HEK293 (cell line): Measurements from ENCODE around the gene CYP2U1.

ENCODE experiments used
- CTCF ChIA-PET: fragments of 350-600 bp; formaldehyde crosslinking; extraction: SDS; loops from one replicate; lab custom pipeline; 2021; ENCODE audit warnings: antibody characterized with exemption; lab: Yijun Ruan, JAX
- POLR2A ChIA-PET: fragments of 300-600 bp; formaldehyde crosslinking; extraction: SDS; loops from one replicate; lab custom pipeline; 2020; ENCODE audit warnings: antibody characterized with exemption, inconsistent platforms; lab: Yijun Ruan, JAX
- H3K27ac ChIP-seq: fragments of 200-500 bp; sonication (Bioruptor generic); 2 replicates; pipeline ENCODE4 v1.5.1; 2014; ENCODE audit warnings: low read depth, low read length, control low read depth, inconsistent platforms; ENCODE audit errors: extremely low read depth
- H3K36me3 ChIP-seq, 2 experiments: fragments of 200-500 bp in 1 of 2; sonication (Bioruptor generic) in 1 of 2; 1 replicate in 1 of 2; 2 replicates in 1 of 2; pipeline ENCODE4 v1.5.1; 2014 to 2017; ENCODE audit warnings: inconsistent platforms in 2 of 2, low read length in 2 of 2; ENCODE audit not compliant: control insufficient read depth in 2 of 2, insufficient read depth in 1 of 2
- H3K4me1 ChIP-seq: fragments of 200-500 bp; sonication (Bioruptor generic); 2 replicates; pipeline ENCODE4 v1.5.1; 2014; ENCODE audit warnings: mild to moderate bottlenecking, low read length, inconsistent platforms; ENCODE audit not compliant: control insufficient read depth, insufficient read depth
- H3K4me3 ChIP-seq: 2 replicates; pipeline ENCODE4 v1.5.1; 2011; ENCODE audit warnings: low read depth, mild to moderate bottlenecking, control low read depth, low read length, moderate library complexity
- H3K9me3 ChIP-seq: fragments of 200-500 bp; sonication (Bioruptor generic); 2 replicates; pipeline ENCODE4 v1.5.1; 2014; ENCODE audit warnings: low read depth, low read length, inconsistent platforms; ENCODE audit not compliant: control insufficient read depth, insufficient read depth
- OSR2 ChIP-seq: fragments of 450-650 bp; formaldehyde crosslinking; IDR thresholded peaks from 2 replicates; pipeline ENCODE4 v1.5.1; 2016; ENCODE audit warnings: missing biosample characterization, missing genetic modification characterization
- SP7 ChIP-seq: fragments of 450-650 bp; formaldehyde crosslinking; IDR thresholded peaks from 2 replicates; pipeline ENCODE4 v1.5.1; 2016; ENCODE audit warnings: missing biosample characterization, missing genetic modification characterization
- ZNF114 ChIP-seq: fragments of 450-650 bp; formaldehyde crosslinking; IDR thresholded peaks from 2 replicates; pipeline ENCODE4 v1.5.0; 2017; ENCODE audit warnings: missing biosample characterization, missing genetic modification characterization
- ZNF121 ChIP-seq: fragments of 450-650 bp; formaldehyde crosslinking; IDR thresholded peaks from 2 replicates; pipeline ENCODE4 v1.5.1; 2016; ENCODE audit warnings: missing biosample characterization, missing genetic modification characterization
- ZNF146 ChIP-seq: fragments of 450-650 bp; formaldehyde crosslinking; IDR thresholded peaks from 2 replicates; pipeline ENCODE4 v1.5.1; 2016; ENCODE audit warnings: missing biosample characterization, missing genetic modification characterization
- ZNF223 ChIP-seq: fragments of 450-650 bp; formaldehyde crosslinking; IDR thresholded peaks from 2 replicates; pipeline ENCODE4 v1.5.1; 2016; ENCODE audit warnings: missing biosample characterization, missing genetic modification characterization
- ZNF311 ChIP-seq: fragments of 450-650 bp; formaldehyde crosslinking; IDR thresholded peaks from 2 replicates; pipeline ENCODE4 v1.5.1; 2017; ENCODE audit warnings: missing biosample characterization, missing genetic modification characterization, borderline replicate concordance
- ZNF350 ChIP-seq: fragments of 450-650 bp; formaldehyde crosslinking; IDR thresholded peaks from 2 replicates; pipeline ENCODE4 v1.5.0; 2017; ENCODE audit warnings: missing biosample characterization, mild to moderate bottlenecking, missing genetic modification characterization
- ZNF394 ChIP-seq: fragments of 450-650 bp; formaldehyde crosslinking; IDR thresholded peaks from 2 replicates; pipeline ENCODE4 v1.5.1; 2016; ENCODE audit warnings: missing biosample characterization, missing genetic modification characterization, mild to moderate bottlenecking, moderate library complexity, borderline replicate concordance
- ZNF558 ChIP-seq: fragments of 450-650 bp; formaldehyde crosslinking; IDR thresholded peaks from 2 replicates; pipeline ENCODE4 v1.5.1; 2016; ENCODE audit warnings: missing biosample characterization, missing genetic modification characterization
- ZNF792 ChIP-seq: fragments of 450-650 bp; formaldehyde crosslinking; IDR thresholded peaks from 2 replicates; pipeline ENCODE4 v1.5.1; 2016; ENCODE audit warnings: missing biosample characterization, missing genetic modification characterization
- ZNF843 ChIP-seq: fragments of 450-650 bp; formaldehyde crosslinking; IDR thresholded peaks from 2 replicates; pipeline ENCODE4 v1.5.1; 2016; ENCODE audit warnings: missing biosample characterization, missing genetic modification characterization
- ZSCAN30 ChIP-seq: fragments of 450-650 bp; IDR thresholded peaks from 2 replicates; pipeline ENCODE4 v1.5.1; 2018; ENCODE audit warnings: missing biosample characterization, mild to moderate bottlenecking, missing genetic modification characterization, moderate library complexity
- TF ChIP-seq, protein P1 (sequence below): fragments of 450-650 bp; formaldehyde crosslinking; IDR thresholded peaks from 2 replicates; pipeline ENCODE4 v1.5.1; 2016; ENCODE audit warnings: missing biosample characterization, missing genetic modification characterization, borderline replicate concordance
- TF ChIP-seq, protein P2 (sequence below): fragments of 450-650 bp; formaldehyde crosslinking; IDR thresholded peaks from 2 replicates; pipeline ENCODE4 v1.5.1; 2016; ENCODE audit warnings: missing biosample characterization, missing genetic modification characterization
- TF ChIP-seq, protein P3 (sequence below): fragments of 450-650 bp; formaldehyde crosslinking; IDR thresholded peaks from 2 replicates; pipeline ENCODE4 v1.5.1; 2016; ENCODE audit warnings: missing biosample characterization, missing genetic modification characterization

The CYP2U1 gene

GRCh38 chr4:107915220-107915619, 16.1 kb upstream of the CYP2U1 start (continued):
- TF ChIP-seq, protein P1, sequence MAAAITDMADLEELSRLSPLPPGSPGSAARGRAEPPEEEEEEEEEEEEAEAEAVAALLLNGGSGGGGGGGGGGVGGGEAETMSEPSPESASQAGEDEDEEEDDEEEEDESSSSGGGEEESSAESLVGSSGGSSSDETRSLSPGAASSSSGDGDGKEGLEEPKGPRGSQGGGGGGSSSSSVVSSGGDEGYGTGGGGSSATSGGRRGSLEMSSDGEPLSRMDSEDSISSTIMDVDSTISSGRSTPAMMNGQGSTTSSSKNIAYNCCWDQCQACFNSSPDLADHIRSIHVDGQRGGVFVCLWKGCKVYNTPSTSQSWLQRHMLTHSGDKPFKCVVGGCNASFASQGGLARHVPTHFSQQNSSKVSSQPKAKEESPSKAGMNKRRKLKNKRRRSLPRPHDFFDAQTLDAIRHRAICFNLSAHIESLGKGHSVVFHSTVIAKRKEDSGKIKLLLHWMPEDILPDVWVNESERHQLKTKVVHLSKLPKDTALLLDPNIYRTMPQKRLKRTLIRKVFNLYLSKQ (tag by site-specific recombination), result no peak
- TF ChIP-seq, protein P2, sequence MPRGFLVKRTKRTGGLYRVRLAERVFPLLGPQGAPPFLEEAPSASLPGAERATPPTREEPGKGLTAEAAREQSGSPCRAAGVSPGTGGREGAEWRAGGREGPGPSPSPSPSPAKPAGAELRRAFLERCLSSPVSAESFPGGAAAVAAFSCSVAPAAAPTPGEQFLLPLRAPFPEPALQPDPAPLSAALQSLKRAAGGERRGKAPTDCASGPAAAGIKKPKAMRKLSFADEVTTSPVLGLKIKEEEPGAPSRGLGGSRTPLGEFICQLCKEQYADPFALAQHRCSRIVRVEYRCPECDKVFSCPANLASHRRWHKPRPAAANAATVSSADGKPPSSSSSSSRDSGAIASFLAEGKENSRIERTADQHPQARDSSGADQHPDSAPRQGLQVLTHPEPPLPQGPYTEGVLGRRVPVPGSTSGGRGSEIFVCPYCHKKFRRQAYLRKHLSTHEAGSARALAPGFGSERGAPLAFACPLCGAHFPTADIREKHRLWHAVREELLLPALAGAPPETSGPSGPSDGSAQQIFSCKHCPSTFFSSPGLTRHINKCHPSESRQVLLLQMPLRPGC (tag by site-specific recombination), result no peak
- TF ChIP-seq, protein P3, sequence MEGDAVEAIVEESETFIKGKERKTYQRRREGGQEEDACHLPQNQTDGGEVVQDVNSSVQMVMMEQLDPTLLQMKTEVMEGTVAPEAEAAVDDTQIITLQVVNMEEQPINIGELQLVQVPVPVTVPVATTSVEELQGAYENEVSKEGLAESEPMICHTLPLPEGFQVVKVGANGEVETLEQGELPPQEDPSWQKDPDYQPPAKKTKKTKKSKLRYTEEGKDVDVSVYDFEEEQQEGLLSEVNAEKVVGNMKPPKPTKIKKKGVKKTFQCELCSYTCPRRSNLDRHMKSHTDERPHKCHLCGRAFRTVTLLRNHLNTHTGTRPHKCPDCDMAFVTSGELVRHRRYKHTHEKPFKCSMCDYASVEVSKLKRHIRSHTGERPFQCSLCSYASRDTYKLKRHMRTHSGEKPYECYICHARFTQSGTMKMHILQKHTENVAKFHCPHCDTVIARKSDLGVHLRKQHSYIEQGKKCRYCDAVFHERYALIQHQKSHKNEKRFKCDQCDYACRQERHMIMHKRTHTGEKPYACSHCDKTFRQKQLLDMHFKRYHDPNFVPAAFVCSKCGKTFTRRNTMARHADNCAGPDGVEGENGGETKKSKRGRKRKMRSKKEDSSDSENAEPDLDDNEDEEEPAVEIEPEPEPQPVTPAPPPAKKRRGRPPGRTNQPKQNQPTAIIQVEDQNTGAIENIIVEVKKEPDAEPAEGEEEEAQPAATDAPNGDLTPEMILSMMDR (tag by site-specific recombination), result no peak

DNA sequence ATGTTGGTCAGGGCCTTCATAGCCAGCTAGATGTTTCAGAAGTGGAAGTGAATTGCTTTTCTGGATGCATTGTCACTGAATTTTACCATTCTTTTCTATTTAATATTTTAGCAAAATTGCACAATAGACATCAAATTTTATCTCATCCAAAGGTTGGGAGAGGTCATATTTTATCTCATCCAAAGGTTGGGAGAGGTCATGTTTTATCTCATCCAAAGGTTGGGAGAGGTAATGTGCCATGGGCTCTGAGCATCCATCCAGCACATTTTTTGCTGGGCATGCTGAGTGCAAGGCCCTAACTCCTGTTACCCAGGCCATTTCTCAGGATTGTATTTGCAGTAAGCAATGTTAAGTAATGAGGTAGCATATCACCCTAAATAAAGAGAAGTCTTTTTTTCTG, 14.7 kb upstream of the CYP2U1 start:
- no peak overlapping the region for H3K27ac ChIP-seq
- POLR2A ChIA-PET, result no interaction called here
- no peaks in the 10 kb centered on the region for H3K9me3 ChIP-seq
- no peaks in the 10 kb centered on the region for H3K4me1 ChIP-seq
- H3K4me3 ChIP-seq, result no peak overlapping the region
- no peak for TF ChIP-seq ZNF394 (tag by site-specific recombination)
- TF ChIP-seq ZNF146 (tag by site-specific recombination), result no peak
- TF ChIP-seq, all 188 proteins: peak for 0
- CTCF ChIA-PET, result interaction anchor here (1.6 kb wide), 1 partner anchor 158 kb away, joined by 13 read pairs; no protein-coding TSS in a partner anchor
- no peaks in the 10 kb centered on the region for H3K36me3 ChIP-seq

DNA sequence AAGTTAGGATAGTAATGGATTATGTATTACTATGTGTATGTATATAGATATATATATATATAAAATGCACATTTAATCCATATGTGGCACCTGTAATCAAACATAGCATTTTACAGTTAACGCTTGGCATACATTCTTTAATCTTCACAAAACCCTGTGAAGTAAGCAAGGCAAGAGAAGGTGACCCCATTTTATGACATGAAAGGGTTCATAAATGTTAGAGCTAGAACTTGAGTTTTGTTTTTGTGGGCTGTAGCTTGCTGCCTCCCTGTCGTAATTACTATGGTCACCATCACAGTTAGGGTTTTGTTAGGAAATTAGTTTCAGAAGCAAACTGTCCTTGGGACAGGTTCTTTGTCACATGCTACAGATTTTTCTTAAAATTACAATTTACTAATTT, 13.8 kb upstream of the CYP2U1 start:
- POLR2A ChIA-PET, result no interaction called here
- Histone ChIP-seq H3K4me3 (no peak overlapping the region), H3K9me3 (no peaks in the 10 kb centered on the region), H3K27ac (no peak overlapping the region), H3K36me3 (no peaks in the 10 kb centered on the region), H3K4me1 (no peaks in the 10 kb centered on the region)
- no peak for TF ChIP-seq ZNF843
- TF ChIP-seq ZNF350 (tag by site-specific recombination), result no peak
- TF ChIP-seq ZSCAN30 (tag by site-specific recombination), result no peak
- TF ChIP-seq, protein P3 (tag by site-specific recombination), result no peak
- TF ChIP-seq OSR2, result no peak
- no peak for TF ChIP-seq ZNF792
- no peak for TF ChIP-seq ZNF311 (tag by site-specific recombination)
- no peak for TF ChIP-seq SP7 (tag by site-specific recombination)
- no peak for TF ChIP-seq ZNF558 (tag by site-specific recombination)
- no peak for TF ChIP-seq ZNF114 (tag by site-specific recombination)
- TF ChIP-seq ZNF223 (tag by site-specific recombination), result no peak
- no peak for TF ChIP-seq ZNF121 (tag by site-specific recombination)
- CTCF ChIA-PET, result no interaction called here
